Skeletal muscle satellite cell (primary cell): ENCODE data around the gene DDB1. TPM values are rescaled to one million over a fixed set of nuclear protein-coding genes. Genes with fewer than 3 reads are reported as not detected.

ENCODE experiments used
- H3K27me3 ChIP-seq: 2 replicates; pipeline ENCODE4 v1.7.0; 2013; ENCODE audit warnings: low read length; ENCODE audit not compliant: control insufficient read depth, insufficient read depth
- H3K36me3 ChIP-seq: 2 replicates; pipeline ENCODE4 v1.7.0; 2013; ENCODE audit warnings: mild to moderate bottlenecking, control low read depth, low read length; ENCODE audit not compliant: insufficient read depth
- H3K4me1 ChIP-seq: 2 replicates; pipeline ENCODE4 v1.7.0; 2013; ENCODE audit warnings: low read length; ENCODE audit not compliant: control insufficient read depth, insufficient read depth
- H3K4me2 ChIP-seq: 2 replicates; pipeline ENCODE4 v1.7.0; 2013; ENCODE audit warnings: mild to moderate bottlenecking, low read length
- H3K4me3 ChIP-seq: 2 replicates; pipeline ENCODE4 v1.7.0; 2013; ENCODE audit warnings: low read length
- H3K9ac ChIP-seq: 2 replicates; pipeline ENCODE4 v1.7.0; 2013; ENCODE audit warnings: mild to moderate bottlenecking, low read depth, low read length, moderate library complexity
- H3K9me3 ChIP-seq: replicated peaks from 2 replicates; pipeline ENCODE4 v1.7.0; 2013; ENCODE audit warnings: mild to moderate bottlenecking, control low read depth, low read length
- total RNA-seq: library from RNA; depleted of rRNA; stranded (reverse); fragments of >200 nt; gene quantifications from 2 replicates; pipeline ENCODE4 v1.2.3, GENCODE V29; 2012; rRNA removed

The DDB1 gene
- total RNA-seq: 176 and 187 TPM in 2 replicates

DNA sequence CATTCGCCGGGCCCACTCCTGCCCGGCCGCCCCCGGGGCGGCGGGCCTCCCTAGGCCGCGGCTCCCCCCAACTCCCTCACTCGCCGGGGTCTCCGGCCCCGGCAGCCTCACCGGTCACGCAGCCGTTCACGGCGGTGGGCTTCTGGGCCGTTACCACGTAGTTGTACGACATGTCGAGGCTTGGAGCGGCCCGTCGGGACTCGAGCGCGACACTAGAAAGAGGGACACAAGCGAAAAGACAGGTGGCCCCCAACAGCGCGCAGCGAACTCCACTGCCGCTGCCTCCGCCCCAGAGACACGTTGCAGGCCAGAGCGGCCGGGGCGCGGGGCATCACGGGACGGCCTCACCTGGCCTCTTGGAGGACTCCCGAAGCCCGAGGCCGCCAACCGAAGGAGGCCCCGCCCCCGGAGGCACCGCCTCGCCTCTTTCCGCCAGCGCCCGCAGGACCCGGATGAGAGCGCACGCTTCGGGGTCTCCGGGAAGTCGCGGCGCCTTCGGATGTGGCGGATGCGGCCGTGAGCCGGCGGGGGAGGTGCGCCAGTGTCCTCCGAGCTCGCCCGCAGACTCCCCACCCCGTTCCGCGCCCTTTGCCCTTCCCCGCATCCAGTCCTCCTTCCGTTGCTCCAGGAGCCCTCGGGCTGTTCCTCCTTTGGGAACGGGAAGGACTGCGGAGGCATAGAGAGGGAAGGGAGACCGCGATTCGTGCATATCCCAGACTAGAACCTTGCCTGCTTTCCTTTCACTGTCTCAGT, at the start of gene DDB1, which contains the start of gene TKFC:
TSS of gene DDB1 (minus strand) at position 309 of the 753 bp plus-strand sequence. CDS start at position 172, 137 bp downstream.
TSS of gene TKFC (plus strand) at position 432 of the 753 bp plus-strand sequence. CDS start 1,501 bp downstream, outside the sequence.
- peaks cover 21% of the 10 kb centered on the region for H3K36me3 ChIP-seq
- no peaks in the 10 kb centered on the region for H3K9me3 ChIP-seq
- peak within 1 kb of the TSS; percentile 94 for H3K4me2 ChIP-seq
- H3K27me3 ChIP-seq: no peaks in the 10 kb centered on the region
- H3K9ac ChIP-seq: peak within 1 kb of the TSS; percentile 100
- H3K4me1 ChIP-seq: peaks cover 31% of the 10 kb centered on the region
- H3K4me3 ChIP-seq: peak within 1 kb of the TSS; percentile 94

DNA sequence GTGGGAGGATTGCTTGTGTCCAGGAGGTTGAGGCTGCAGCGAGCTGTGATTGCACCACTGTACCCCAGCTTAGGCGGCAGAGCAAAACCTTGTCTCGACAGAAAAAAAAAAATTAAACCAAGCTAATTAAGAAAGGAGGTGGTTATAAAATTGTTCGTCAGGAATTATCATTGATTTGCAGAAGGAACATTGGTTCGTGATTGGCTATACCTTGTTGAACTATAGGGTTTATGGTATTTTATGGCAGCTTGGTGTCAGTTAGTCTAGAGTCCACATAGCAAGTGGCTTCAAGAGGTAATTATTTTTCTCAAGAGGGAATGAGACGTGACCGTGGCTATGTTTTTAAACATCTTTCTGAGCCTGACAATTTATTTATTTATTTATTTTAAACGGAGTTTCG, 48.0 kb upstream of the DDB1 start:
- Histone ChIP-seq H3K9ac (no peak overlapping the region), H3K36me3 (peaks cover under 1% of the 10 kb centered on the region), H3K4me2 (no peak overlapping the region), H3K4me1 (peaks cover 20% of the 10 kb centered on the region), H3K9me3 (no peaks in the 10 kb centered on the region), H3K27me3 (no peaks in the 10 kb centered on the region), H3K4me3 (no peak overlapping the region)

DNA sequence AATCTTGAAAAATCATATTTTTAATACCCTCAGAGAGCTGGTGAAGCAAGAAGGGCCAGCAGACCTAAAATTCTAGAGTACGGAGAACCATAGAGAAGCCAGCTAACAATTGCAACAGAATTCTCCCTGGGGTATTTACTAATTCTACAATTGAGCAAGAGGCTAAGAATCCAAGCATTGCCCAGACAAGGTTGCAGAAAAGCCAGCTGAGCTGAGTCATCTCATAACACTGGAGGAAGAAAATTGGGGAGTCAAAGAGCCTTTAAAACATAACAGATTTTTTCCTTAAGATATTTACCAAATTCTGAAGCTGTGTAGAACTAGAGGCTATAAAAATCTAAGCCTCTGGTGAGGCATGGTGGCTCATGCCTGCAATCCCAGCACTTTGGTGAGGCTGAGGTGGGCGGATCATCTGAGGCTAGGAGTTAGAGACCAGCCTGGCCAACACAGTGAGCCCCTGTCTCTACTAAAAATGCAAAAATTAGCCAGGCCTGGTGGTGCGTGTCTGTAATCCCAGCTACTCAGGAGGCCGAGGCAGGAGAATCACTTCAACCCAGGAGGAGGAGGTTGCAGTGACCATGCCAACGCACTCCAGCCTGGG, 45.9 kb upstream of the DDB1 start:
- Histone ChIP-seq H3K36me3 (peaks cover 6% of the 10 kb centered on the region), H3K27me3 (no peaks in the 10 kb centered on the region), H3K9ac (peak overlapping the region; percentile 53), H3K4me2 (peak overlapping the region; percentile 46), H3K4me1 (peaks cover 20% of the 10 kb centered on the region), H3K4me3 (no peak overlapping the region), H3K9me3 (no peaks in the 10 kb centered on the region)

DNA sequence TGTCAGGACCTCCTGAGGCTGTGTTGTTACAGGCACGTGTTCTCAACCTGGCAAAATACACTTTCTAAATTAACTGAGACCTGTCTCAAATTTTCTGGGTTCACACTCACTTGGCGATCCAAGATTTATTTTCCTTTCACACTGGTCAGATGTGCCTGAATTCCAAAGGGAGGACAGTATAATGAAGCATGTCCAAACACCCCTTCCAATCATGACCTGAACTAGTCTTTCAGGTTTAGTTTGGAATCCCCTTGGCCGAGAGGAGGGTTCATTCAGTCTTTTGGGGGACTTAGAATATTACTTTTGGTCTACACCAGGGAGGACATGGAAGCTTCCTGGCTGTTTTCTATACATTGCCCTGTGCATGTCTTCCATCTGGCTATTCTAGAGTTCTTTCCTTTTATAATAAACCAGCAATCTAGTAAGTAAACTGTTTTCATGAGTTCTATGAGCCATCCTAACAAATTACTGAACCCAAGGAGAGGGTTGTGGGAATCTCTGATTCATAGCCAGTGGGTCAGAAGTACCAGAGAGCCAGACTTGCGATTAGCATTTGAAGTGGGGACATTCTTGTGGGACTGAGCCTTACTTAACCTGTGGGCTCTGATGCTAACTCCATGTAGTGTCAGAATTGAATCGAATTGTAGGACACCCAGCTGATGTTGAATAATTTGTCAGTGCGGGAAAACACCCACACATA, 44.7 kb upstream of the DDB1 start:
- Histone ChIP-seq H3K27me3 (no peaks in the 10 kb centered on the region), H3K36me3 (peaks cover 10% of the 10 kb centered on the region), H3K4me2 (no peak overlapping the region), H3K4me1 (peaks cover 20% of the 10 kb centered on the region), H3K9ac (peak overlapping the region; percentile 53), H3K4me3 (no peak overlapping the region), H3K9me3 (no peaks in the 10 kb centered on the region)

DNA sequence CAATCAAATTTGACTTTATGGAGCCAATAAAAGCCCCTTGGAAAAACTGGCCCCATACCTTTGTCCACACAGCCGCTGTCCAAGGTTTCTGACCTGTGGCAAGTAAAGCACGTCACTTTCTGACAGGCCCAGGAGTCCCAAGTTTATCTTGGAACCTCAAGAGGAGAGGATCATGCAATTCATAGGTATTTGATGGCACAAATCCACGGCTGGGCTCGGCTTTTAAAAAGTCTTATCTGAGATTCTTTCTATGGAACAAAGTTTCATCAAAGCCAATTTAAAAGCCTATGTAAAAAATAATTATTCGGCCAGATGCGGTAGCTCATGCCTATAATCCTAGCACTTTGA, 42.8 kb upstream of the DDB1 start:
- Histone ChIP-seq H3K9ac (no peak overlapping the region), H3K4me1 (peaks cover 21% of the 10 kb centered on the region), H3K4me3 (no peak overlapping the region), H3K27me3 (no peaks in the 10 kb centered on the region), H3K4me2 (no peak overlapping the region), H3K36me3 (peaks cover 10% of the 10 kb centered on the region), H3K9me3 (no peaks in the 10 kb centered on the region)

DNA sequence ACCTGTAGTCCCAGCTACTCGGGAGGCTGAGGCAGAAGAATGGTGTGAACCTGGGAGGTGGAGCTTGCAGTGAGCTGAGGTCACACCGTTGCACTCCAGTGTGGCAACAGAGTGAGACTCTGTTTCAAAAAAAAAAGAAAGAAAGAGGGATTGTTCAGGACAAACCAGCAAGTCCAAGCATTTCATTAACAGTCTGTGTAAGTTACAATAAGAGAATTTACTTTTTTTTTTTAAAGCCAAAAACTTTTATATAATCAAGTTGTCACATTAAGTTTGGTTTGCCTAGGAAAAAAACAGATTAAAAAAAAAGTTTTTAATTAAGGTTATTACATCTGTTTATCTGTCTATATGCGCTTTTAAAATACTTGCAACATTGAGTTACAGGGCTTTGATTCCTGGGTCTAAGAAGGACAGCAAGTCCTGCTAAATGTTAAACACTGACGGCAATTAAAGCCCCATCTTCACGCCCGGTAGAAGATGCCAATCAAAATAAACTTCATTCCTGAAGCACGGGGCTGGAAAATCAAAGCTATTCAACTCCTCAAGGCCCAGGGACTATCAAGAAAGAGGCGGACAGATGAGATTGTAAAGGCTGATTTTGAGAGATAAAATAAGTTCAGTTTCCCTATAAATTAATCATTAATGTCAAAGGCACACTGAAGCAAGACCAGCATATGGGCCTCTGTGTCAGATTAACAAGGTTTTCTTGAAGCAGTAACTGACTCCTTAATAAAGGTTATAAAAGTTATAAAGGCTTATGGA, 39.9 kb upstream of the DDB1 start:
- H3K9me3 ChIP-seq: no peaks in the 10 kb centered on the region
- H3K9ac ChIP-seq: no peak overlapping the region
- H3K4me1 ChIP-seq: peaks cover 32% of the 10 kb centered on the region
- no peak overlapping the region for H3K4me3 ChIP-seq
- no peak overlapping the region for H3K4me2 ChIP-seq
- peaks cover 29% of the 10 kb centered on the region for H3K36me3 ChIP-seq
- H3K27me3 ChIP-seq: no peaks in the 10 kb centered on the region

DNA sequence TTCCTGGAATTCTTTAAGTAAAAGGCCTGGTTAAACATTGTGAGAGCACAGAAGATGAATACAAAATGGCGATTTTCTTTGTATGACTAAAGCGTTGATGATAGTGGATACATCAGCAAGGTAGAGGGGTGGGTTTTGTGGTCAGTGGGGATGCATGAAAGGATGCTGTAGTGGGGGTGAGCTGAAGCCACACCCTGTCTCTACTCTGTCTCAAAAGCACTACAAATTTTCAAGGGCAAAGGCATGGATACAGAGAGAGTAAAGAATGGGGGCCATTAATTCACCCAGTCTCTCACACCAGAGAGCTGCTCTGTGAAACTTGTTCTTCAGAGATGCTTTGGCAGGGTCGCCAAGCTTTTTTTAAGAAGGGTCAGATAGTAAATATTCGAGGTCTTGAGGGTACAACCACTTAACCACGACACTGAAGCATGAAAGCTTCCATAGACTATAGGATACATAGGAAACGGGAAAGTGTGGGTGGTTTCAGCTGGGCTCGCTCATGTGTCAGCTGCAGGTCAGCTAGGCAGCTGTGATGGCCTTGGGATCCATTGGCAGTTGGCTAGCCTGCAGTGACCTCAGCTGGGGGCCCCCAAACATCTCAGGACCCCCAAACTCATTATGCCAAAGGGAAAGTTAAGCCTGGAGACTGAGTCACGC, 37.6 kb upstream of the DDB1 start:
- Histone ChIP-seq H3K4me2 (no peak overlapping the region), H3K9ac (peak overlapping the region; percentile 62), H3K9me3 (no peaks in the 10 kb centered on the region), H3K4me3 (peak overlapping the region; percentile 0), H3K27me3 (no peaks in the 10 kb centered on the region), H3K36me3 (peaks cover 45% of the 10 kb centered on the region), H3K4me1 (peaks cover 45% of the 10 kb centered on the region)

DNA sequence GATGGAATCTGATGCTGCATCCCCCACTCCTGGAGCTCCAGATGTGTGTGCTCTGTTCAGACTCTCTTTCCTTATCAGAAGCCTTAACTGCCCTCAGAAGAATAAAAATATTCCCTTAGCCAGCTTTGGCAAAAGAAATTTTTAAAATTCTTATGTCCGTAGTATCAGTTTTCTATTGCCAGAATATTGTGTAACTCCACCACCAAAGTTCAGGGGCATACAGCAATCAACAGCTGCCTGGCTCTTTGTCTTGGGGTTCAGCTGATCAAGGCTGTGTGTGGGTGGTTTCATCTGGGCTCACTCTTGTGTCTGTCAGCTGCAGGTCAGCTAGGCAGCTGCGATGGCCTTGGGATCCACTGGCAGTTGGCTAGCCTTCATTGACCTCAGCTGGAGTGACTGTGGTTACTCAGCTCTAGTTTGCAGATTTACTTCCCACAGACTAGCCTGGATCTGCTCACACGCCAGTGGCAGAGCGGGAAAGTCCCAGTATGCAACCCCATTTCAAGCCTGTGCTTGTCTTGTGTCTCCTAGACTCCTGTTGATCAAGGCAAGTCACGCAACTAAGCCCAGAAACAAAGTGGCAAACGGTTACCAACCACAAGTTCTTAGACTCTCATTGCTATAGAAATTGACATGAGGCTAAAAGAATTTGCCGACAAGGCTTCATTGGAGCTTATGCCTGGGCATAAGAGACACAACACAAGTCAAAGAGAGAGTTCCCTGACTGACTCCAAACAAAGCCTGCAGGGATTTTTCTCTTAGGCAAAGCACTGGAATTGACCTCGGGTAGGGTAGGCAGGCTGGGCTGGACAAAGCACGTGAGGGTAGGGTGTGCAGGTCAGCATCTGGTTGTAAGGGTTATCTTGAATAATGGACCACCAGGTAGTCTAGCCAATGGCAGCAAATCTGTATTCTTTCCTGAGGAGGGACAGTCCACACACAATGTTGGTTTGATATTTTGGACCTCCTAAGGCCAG, 36.8 kb upstream of the DDB1 start:
- peak overlapping the region; percentile 0 for H3K4me3 ChIP-seq
- H3K27me3 ChIP-seq: no peaks in the 10 kb centered on the region
- H3K4me1 ChIP-seq: peaks cover 45% of the 10 kb centered on the region
- peak overlapping the region; percentile 31 for H3K4me2 ChIP-seq
- peaks cover 44% of the 10 kb centered on the region for H3K36me3 ChIP-seq
- H3K9ac ChIP-seq: peak overlapping the region; percentile 63
- H3K9me3 ChIP-seq: no peaks in the 10 kb centered on the region

DNA sequence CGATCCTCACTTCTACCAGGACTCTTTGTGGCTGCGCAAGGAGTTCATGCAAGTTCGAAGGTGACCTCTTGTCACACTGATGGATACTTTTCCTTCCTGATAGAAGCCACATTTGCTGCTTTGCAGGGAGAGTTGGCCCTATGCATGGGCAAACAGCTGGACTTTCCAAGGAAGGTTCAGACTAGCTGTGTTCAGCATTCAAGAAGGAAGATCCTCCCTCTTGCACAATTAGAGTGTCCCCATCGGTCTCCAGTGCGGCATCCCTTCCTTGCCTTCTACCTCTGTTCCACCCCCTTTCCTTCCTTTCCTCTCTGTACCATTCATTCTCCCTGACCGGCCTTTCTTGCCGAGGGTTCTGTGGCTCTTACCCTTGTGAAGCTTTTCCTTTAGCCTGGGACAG, 35.7 kb upstream of the DDB1 start:
- Histone ChIP-seq H3K4me2 (no peak overlapping the region), H3K4me1 (peaks cover 47% of the 10 kb centered on the region), H3K4me3 (no peak overlapping the region), H3K9me3 (no peaks in the 10 kb centered on the region), H3K9ac (peak overlapping the region; percentile 63), H3K36me3 (peaks cover 54% of the 10 kb centered on the region), H3K27me3 (no peaks in the 10 kb centered on the region)

DNA sequence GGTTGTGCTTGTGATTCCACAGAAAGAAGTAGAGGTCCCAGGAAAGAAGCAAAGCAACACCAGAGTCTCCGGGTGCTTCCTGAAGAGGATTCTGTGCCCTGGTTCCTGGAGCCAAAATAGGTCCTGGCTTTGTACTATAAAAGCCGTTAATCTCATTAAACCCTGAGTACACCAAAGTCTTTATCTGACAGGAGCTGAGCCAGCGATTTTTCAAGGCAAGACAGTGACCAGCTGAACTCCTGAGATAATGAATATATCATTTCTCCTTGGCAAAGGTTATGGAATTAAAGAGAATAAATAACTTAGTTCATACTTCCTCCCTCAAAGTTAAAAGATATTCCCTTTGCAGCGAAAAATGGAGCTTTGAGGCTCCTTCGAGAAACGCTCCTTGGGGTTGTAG, 34.5 kb upstream of the DDB1 start:
- no peaks in the 10 kb centered on the region for H3K27me3 ChIP-seq
- H3K36me3 ChIP-seq: peaks cover 53% of the 10 kb centered on the region
- peaks cover 53% of the 10 kb centered on the region for H3K4me1 ChIP-seq

More for the DNA sequence above, 34.5 kb upstream of the DDB1 start:
- H3K4me3 ChIP-seq: no peak overlapping the region
- H3K9ac ChIP-seq: no peak overlapping the region
- H3K4me2 ChIP-seq: no peak overlapping the region
- H3K9me3 ChIP-seq: no peaks in the 10 kb centered on the region
